ENCODE measurements around the gene DPYSL5. TPM values are rescaled to one million over a fixed set of nuclear protein-coding genes. Genes with fewer than 3 reads are reported as not detected.
"Not testable (repeated sequence)": the region's sequence is repeated elsewhere in the genome, so short reads cannot be mapped to it uniquely, and the experiment has no call there.

The DPYSL5 gene
- polyA plus RNA-seq, 3 donors from 2014 or later: not detected

DNA sequence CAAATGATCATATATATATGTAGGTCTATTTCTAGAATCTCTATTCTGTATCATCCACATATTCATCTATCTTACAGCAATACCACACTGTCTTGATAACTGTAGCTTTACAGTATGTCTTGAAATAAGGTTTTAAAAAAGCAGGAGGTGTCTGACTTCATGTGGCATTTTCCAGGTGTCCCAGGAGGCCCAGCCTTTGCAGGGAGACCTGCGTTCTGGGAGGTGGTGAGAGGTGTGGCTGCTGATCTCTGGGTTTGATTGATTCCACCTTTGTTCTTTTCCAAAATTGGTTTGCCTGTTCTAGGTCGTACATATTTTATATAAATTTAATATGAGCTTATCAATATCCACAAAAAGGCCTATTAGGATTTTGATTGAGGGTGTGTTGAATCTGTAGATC lies 26.6 kb downstream of the DPYSL5 start:
- H3K36me3 Mint-ChIP-seq: no peaks in the 10 kb centered on the region
- H3K27ac Mint-ChIP-seq: no peak overlapping the region
- H3K9me3 Mint-ChIP-seq: no peaks in the 10 kb centered on the region
- no peaks in the 10 kb centered on the region for H3K4me1 Mint-ChIP-seq
- no peak for DNase-seq
- no peak overlapping the region for H3K4me3 Mint-ChIP-seq
- peaks cover 3 to 10% (median 4%) of the 10 kb centered on the region in 3 donors for H3K27me3 Mint-ChIP-seq (ENCODE audit: low read depth in 3 of 3)

GRCh38 chr2:26875065-26875634 lies 27.2 kb downstream of the DPYSL5 start:
- no peak overlapping the region for H3K27ac Mint-ChIP-seq
- H3K9me3 Mint-ChIP-seq: no peaks in the 10 kb centered on the region
- no peak overlapping the region for H3K4me3 Mint-ChIP-seq
- H3K27me3 Mint-ChIP-seq (ENCODE audit: low read depth in 3 of 3): peaks cover 3 to 9% (median 4%) of the 10 kb centered on the region in 3 donors
- H3K4me1 Mint-ChIP-seq: no peaks in the 10 kb centered on the region
- no peak for DNase-seq
- no peaks in the 10 kb centered on the region for H3K36me3 Mint-ChIP-seq

GRCh38 chr2:26875808-26876207 lies 27.9 kb downstream of the DPYSL5 start:
- Mint-ChIP-seq H3K36me3 (no peaks in the 10 kb centered on the region), H3K27ac (no peak overlapping the region), H3K9me3 (no peaks in the 10 kb centered on the region), H3K4me3 (no peak overlapping the region), H3K4me1 (no peaks in the 10 kb centered on the region), H3K27me3 (ENCODE audit: low read depth in 3 of 3) (peaks cover 3 to 8% (median 4%) of the 10 kb centered on the region in 3 donors)
- no peak for DNase-seq

GRCh38 chr2:26876260-26876659 lies 28.3 kb downstream of the DPYSL5 start:
- Mint-ChIP-seq H3K4me1 (no peaks in the 10 kb centered on the region), H3K27me3 (ENCODE audit: low read depth in 3 of 3) (peaks cover 3 to 8% (median 4%) of the 10 kb centered on the region in 3 donors), H3K27ac (no peak overlapping the region), H3K36me3 (no peaks in the 10 kb centered on the region), H3K9me3 (no peaks in the 10 kb centered on the region), H3K4me3 (no peak overlapping the region)
- no peak for DNase-seq

- H3K36me3 Mint-ChIP-seq: no peaks in the 10 kb centered on the region
These were observed 29.3 kb downstream of the DPYSL5 start for GRCh38 chr2:26877276-26877675.

DNA sequence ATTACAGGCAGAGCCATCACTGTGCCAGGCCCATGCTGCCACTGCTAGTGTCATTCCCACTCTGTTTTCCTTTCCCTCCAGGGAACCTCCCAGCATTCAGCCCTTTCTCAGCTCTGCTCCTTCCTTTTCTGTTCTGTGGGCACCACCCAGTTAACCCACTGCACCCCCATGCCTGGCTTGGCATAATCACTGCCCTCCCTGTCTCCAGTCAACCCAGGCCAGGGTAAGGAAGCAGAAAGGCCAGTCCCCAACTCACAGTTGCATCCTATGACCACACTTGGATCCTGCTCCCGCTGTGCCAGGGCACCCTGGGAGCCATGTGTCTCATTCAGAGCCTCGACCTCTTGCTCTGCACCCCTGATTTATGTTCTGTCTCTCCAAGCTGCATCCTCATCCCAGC lies 32.2 kb downstream of the DPYSL5 start:
- Mint-ChIP-seq H3K36me3 (no peaks in the 10 kb centered on the region), H3K4me1 (no peaks in the 10 kb centered on the region), H3K9me3 (no peaks in the 10 kb centered on the region), H3K27me3 (ENCODE audit: low read depth in 3 of 3) (peaks cover under 1 to 15% (median 7%) of the 10 kb centered on the region in 3 donors), H3K27ac (no peak overlapping the region), H3K4me3 (no peak overlapping the region)
- no peak for DNase-seq

More at GRCh38 chr2:26877276-26877675, 29.3 kb downstream of the DPYSL5 start:
- Mint-ChIP-seq H3K4me3 (no peak overlapping the region), H3K27me3 (ENCODE audit: low read depth in 3 of 3) (peaks cover 3 to 8% (median 4%) of the 10 kb centered on the region in 3 donors), H3K9me3 (no peaks in the 10 kb centered on the region), H3K27ac (no peak overlapping the region), H3K4me1 (no peaks in the 10 kb centered on the region)
- no peak for DNase-seq

GRCh38 chr2:26880910-26881435 lies 33.0 kb downstream of the DPYSL5 start:
- H3K4me3 Mint-ChIP-seq: no peak overlapping the region
- no peaks in the 10 kb centered on the region for H3K36me3 Mint-ChIP-seq
- DNase-seq: no peak
- H3K9me3 Mint-ChIP-seq: no peaks in the 10 kb centered on the region
- H3K27ac Mint-ChIP-seq: no peak overlapping the region
- peaks cover 0 to 18% (median 8%) of the 10 kb centered on the region in 3 donors for H3K27me3 Mint-ChIP-seq (ENCODE audit: low read depth in 3 of 3)
- no peaks in the 10 kb centered on the region for H3K4me1 Mint-ChIP-seq

- DNase-seq, H3K4me1 Mint-ChIP-seq, H3K4me3 Mint-ChIP-seq, H3K36me3 Mint-ChIP-seq, H3K27ac Mint-ChIP-seq, H3K9me3 Mint-ChIP-seq: not testable (repeated sequence)
- peaks cover 0 to 18% (median 6%) of the 10 kb centered on the region in 3 donors for H3K27me3 Mint-ChIP-seq (ENCODE audit: low read depth in 3 of 3)
These were observed 34.3 kb downstream of the DPYSL5 start for GRCh38 chr2:26882220-26882619.

- DNase-seq: no peak
- Mint-ChIP-seq H3K9me3 (no peaks in the 10 kb centered on the region), H3K4me3 (no peak overlapping the region), H3K27ac (no peak overlapping the region), H3K36me3 (no peaks in the 10 kb centered on the region), H3K27me3 (ENCODE audit: low read depth in 3 of 3) (peaks cover 2 to 24% (median 4%) of the 10 kb centered on the region in 3 donors), H3K4me1 (no peaks in the 10 kb centered on the region)
These were observed 36.0 kb downstream of the DPYSL5 start for GRCh38 chr2:26883956-26884355.

- Mint-ChIP-seq H3K4me3 (no peak overlapping the region), H3K9me3 (no peaks in the 10 kb centered on the region), H3K27ac (peak overlapping the region in 1 of 6 donors; percentile 36), H3K4me1 (no peaks in the 10 kb centered on the region), H3K27me3 (ENCODE audit: low read depth in 3 of 3) (peaks cover 2 to 24% (median 4%) of the 10 kb centered on the region in 3 donors), H3K36me3 (no peaks in the 10 kb centered on the region)
- DNase-seq: no peak
These were observed 36.6 kb downstream of the DPYSL5 start for GRCh38 chr2:26884486-26884885.

DNA sequence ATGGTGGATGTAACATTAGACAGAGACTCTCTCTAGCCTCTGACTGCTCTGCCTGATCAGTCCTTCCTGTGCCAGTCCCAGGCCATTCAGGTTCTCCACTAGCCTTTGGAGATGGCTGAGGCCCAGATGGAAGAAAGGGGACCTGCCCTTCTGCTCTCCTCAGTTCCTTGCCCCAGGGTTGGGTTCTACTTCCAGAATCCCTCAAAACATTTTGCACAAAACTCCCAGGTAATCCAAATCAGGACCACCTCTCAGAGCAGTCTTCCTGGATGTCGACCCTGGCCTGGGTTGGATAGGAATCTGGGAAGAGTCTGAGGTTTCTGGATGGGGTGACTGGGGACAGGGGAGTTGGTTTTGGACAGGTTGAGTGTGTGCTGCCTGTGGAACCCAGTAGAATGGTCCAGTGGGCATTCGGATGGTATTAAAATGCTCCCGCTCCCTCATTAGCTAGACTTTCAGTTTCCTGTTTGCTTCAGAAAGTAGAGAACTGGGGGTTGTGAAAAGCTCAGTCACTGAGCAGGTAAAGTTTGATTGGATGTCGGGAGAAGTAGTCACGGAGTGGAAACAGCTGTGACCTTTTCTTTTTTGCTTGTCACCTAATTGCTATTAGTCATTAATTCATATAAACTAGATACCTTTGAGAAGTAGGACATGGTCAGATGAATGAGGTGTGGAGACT lies 37.9 kb downstream of the DPYSL5 start:
- Mint-ChIP-seq H3K36me3 (no peaks in the 10 kb centered on the region), H3K27me3 (ENCODE audit: low read depth in 3 of 3) (peaks cover 2 to 24% (median 2%) of the 10 kb centered on the region in 3 donors), H3K9me3 (no peaks in the 10 kb centered on the region), H3K27ac (no peak overlapping the region), H3K4me1 (no peaks in the 10 kb centered on the region), H3K4me3 (no peak overlapping the region)
- no peak for DNase-seq

- Mint-ChIP-seq H3K9me3 (no peaks in the 10 kb centered on the region), H3K4me1 (no peaks in the 10 kb centered on the region), H3K36me3 (no peaks in the 10 kb centered on the region), H3K27ac (no peak overlapping the region), H3K27me3 (ENCODE audit: low read depth in 3 of 3) (peaks cover 2 to 24% (median 2%) of the 10 kb centered on the region in 3 donors), H3K4me3 (no peak overlapping the region)
- DNase-seq: no peak
These were observed 38.8 kb downstream of the DPYSL5 start for GRCh38 chr2:26886736-26887135.

- Mint-ChIP-seq H3K27me3 (ENCODE audit: low read depth in 3 of 3) (peaks cover 2 to 24% (median 2%) of the 10 kb centered on the region in 3 donors), H3K27ac (no peak overlapping the region), H3K4me1 (no peaks in the 10 kb centered on the region), H3K36me3 (no peaks in the 10 kb centered on the region), H3K9me3 (no peaks in the 10 kb centered on the region), H3K4me3 (no peak overlapping the region)
- DNase-seq: no peak
These were observed 39.2 kb downstream of the DPYSL5 start for GRCh38 chr2:26887151-26887550.

- Mint-ChIP-seq H3K4me1 (no peaks in the 10 kb centered on the region), H3K27me3 (ENCODE audit: low read depth in 3 of 3) (peaks cover 4 to 15% (median 8%) of the 10 kb centered on the region in 3 donors), H3K27ac (peak overlapping the region in 1 of 6 donors; percentile 41), H3K36me3 (no peaks in the 10 kb centered on the region), H3K9me3 (no peaks in the 10 kb centered on the region), H3K4me3 (no peak overlapping the region)
- DNase-seq: no peak
These were observed 41.9 kb downstream of the DPYSL5 start for GRCh38 chr2:26889796-26890195.
